NCI-H1048 (cell line): Measurements from ENCODE around the gene AADACL4.

Experiments
- DNase-seq: peaks from one replicate; lab custom pipeline; 2025; lab: John Stamatoyannopoulos, UW

The AADACL4 gene

GRCh38 chr1:12643785-12644184 is at the start of gene AADACL4:
AADACL4 (plus strand) TSS chr1:12644085; CDS start chr1:12644547, 462 bp downstream.
- no peak for DNase-seq

- DNase-seq: no peak
Observed at GRCh38 chr1:12594490-12594889, 49.4 kb upstream of the AADACL4 start.

DNA sequence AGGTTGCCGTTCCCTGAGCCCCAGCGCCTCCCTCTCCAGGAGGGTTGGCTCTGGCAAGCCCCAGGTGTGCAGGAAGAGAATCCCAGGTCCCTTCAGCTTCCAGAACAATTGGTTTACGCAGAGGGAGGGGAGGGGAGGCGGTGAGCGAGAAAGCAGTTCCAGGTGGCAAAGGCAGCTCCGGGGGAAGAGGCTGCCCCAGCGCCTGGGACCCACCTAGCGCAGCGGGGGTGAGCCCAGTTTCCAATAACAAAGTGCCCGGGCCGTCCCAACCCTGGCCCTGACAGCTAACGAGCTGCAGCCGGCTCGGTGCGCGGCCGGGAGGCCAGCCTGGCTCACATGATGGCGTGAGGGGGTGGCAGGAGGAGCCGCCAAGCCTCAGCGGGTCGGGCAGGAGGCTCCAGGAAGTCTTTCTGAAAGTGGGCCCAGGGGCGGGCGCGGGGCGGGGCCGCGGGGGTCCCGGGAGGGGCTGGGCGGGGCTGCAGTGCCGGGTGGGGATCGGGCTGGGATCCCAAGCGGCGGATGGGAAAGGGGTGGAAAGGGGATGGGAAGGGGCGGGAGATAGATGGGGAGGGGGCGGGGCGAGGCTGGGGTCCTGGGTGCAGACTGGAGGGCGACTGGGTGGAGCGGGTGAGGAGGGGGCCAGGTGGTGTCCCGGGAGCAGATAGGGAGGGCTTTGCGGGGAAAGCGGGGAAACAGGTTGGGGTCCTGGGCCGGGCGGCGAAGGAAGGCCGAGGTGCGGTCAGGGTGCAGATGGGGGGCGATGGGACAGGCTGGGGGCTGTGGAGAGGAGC is 48.7 kb upstream of the AADACL4 start:
- no peak for DNase-seq

GRCh38 chr1:12595757-12596006 is 48.2 kb upstream of the AADACL4 start:
- DNase-seq: no peak

GRCh38 chr1:12596007-12596821 is 47.7 kb upstream of the AADACL4 start:
- no peak for DNase-seq

- DNase-seq: no peak
Observed at GRCh38 chr1:12597792-12598191, 46.1 kb upstream of the AADACL4 start.

DNA sequence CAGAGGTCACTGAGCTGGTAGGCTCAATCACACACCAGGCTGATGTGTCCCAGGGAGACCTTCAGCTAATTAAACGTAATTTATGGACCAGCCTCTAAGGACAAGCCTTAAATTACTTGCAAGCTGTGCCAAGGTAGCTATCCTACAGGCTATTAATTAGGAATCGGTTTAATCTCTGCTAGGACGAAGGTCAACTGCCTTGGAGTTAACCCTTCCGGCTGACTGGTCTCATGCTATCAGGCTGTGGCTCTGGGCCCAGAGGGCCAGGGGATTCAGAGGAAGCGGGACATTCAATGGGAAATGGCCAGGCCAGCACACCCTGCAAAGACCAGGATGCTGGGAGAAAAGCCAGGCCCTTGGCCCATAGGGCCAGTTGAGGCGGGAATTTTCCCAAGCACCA is 44.9 kb upstream of the AADACL4 start:
- no peak for DNase-seq

- DNase-seq: no peak
Observed at GRCh38 chr1:12599657-12600056, 44.2 kb upstream of the AADACL4 start.

- no peak for DNase-seq
Observed at GRCh38 chr1:12600335-12600734, 43.5 kb upstream of the AADACL4 start.

- no peak for DNase-seq
Observed at GRCh38 chr1:12600880-12601633, 42.8 kb upstream of the AADACL4 start.

GRCh38 chr1:12601700-12602658 is 41.9 kb upstream of the AADACL4 start:
- DNase-seq: no peak

GRCh38 chr1:12602659-12603024 is 41.2 kb upstream of the AADACL4 start:
- DNase-seq: no peak

GRCh38 chr1:12603224-12603623 is 40.7 kb upstream of the AADACL4 start:
- no peak for DNase-seq

DNA sequence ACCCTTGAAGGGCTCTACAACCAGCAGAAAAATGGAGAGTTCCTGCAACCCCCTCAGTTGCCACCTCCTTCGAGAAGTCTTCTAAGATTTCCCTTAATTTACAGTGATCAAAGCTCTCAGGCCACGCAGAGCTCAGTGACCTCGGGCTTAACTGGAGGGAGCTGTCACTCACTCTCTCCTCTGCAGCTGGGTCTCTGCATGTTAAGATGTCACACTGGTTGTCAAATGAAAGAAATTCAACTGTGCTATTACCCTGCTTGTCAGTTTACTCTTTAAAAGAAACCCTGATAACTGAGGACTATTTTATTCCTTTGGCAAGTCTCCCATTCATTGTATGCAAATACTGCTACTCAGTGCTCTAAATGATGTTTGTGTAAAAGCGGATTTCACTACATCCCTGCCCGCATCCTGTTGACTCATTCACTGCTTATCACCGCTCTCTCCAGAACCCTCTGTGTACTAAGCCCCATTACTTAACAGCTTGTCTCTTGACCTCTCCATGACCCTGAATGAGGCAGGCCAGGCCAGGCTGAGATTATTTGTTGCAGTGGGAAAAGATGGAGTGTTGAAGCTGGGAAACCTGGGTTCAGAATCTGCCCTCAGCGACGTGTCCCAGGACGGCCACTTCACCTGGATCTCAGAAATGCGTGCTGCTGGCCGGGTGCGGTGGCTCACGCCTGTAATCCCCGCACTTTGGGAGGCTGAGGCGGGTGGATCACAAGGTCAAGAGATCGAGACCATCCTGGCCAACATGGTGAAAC is 39.6 kb upstream of the AADACL4 start:
- no peak for DNase-seq

DNA sequence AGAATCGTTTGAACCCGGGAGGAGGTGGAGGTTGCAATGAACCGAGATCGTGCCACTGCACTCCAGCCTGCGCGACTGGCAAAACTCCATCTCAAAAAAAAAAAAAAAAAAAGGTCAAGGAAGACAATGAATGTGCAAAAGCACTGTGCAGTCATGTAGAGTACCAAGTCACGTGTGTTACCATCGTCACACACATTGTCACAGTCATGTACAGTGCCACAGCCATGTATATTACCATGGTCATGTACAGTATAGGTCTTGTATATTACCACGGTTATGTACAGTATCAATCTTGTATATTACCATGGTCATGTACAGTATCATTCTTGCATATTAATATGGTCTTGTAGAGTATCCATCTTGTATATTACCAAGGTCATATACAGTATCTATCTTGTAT is 38.9 kb upstream of the AADACL4 start:
- no peak for DNase-seq

DNA sequence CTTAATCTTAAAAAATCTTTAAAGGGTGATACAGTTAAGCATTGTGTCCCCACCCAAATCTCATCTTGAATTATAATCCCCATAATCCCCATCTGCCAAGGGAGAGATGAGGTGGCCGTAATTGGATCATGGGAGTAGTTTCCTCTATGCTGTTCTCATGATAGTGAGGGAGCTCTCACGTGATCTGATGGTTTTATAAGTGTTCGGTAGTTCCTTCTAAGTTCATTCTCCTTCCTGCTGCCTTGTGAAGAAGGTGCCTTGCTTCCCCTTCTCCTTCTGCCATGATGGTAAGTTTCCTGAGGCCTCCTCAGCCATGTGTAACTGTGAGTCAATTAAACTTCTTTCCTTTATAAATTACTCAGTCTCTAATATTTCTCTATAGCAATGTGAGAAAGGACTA is 36.6 kb upstream of the AADACL4 start:
- DNase-seq: no peak

- no peak for DNase-seq
Observed at GRCh38 chr1:12608311-12608957, 35.5 kb upstream of the AADACL4 start.

DNA sequence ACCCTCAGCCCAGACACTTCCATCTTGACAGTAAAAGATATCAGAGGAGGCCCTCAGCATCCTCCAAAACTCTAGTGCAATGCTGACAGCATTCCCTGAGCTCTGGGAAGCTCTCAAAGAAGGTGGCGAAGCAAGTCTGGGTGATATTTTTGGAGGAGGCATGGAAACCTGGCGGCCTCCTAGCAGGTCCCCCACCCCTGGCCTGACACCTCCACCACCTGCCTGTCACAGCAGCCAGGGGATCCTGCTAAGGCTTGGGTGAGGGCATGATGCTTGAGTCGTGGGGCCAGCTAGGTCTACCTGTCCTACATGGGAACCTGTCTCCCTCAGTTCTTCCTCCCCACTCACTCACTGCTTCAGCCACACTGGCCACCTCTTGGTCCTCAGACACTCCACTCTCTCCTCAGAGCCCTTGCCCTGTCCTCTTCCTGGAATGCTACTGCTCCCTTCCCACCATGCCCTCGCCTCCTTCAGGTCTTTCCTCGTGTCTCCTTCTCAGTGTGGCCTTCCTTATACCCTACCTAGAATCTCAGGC is 34.3 kb upstream of the AADACL4 start:
- DNase-seq: no peak

GRCh38 chr1:12610305-12610935 is 33.5 kb upstream of the AADACL4 start:
- DNase-seq: no peak

DNA sequence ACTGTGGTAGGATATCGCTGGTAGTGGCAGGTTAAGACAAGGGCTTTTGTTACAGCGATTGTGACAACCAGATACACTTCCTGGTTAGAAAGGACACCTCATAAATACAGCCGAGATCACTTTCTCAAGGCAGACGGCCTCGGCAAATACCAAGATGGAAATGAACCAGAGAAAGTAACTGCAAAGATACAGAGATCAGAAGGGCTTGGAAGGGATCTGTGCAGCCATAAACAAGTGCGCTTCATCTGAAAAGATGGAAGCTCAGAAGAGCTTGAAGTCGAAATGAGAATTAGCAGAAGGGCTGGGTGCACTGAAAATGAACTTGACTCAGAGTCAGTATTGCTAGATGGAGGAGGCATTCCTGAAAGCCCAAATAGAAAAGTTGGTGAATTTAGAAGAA is 32.9 kb upstream of the AADACL4 start:
- DNase-seq: no peak
